HS-5 (cell line): ENCODE measurements around the gene DAAM1.

Experiments
- DNase-seq: peaks from one replicate; pipeline ENCODE4 v3.0.0-alpha.2; 2012; ENCODE audit warnings: low read depth

The DAAM1 gene

GRCh38 chr14:59292028-59292427 is 103.6 kb downstream of the DAAM1 start:
- no peak for DNase-seq

- no peak for DNase-seq
Observed at GRCh38 chr14:59292921-59293534, 104.6 kb downstream of the DAAM1 start.

DNA sequence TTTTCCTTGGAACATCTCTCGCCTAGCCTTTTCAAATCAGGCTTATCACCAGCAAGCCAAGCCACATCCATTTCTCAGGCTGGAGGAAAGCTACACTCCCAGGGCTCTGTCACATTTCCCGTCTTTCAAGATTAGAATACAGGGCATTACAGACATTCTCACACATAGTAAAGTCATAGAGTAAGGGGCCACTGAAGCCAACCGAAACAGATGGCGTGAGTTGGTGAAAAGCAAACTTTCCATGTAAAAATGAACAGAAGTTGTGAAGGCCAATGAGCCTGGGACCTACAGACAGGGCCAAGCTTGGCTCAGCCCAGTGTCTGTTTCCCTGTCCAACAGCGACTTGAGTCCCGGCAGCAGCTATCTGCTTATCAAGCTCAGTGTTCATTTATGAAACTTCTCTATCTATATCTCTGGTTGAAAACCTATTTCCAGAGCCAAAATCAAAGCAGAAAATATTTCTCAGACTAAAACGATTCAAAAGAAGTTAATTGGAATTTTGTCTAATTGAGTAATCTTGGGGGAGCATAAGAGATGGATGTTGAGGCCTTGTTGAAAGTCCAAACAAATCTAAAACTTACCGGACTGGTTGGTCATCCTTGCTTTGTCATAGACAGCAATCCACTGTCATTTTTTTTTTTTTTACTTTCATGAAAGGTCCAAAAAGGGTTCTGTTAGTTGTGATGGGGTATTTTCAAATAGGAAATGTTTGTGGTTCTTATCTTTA is 105.6 kb downstream of the DAAM1 start:
- DNase-seq: no peak

DNA sequence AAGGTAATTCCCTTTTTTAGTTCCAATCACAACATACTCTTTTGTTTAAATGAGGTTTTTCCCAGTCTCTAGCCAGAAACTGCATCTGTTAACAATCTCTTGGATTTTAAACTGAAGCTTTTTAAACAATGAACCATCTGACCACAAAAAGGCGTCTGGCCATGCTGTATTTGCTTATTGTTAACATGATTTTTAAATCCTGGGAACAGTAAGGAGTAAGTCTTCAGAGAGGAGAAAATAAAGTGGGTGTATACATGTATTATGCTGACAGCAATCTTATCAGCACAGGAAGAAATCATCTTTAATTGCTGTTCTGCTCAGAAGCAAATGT is 106.2 kb downstream of the DAAM1 start:
- DNase-seq: no peak

- no peak for DNase-seq
Observed at GRCh38 chr14:59295951-59296350, 107.5 kb downstream of the DAAM1 start.

DNA sequence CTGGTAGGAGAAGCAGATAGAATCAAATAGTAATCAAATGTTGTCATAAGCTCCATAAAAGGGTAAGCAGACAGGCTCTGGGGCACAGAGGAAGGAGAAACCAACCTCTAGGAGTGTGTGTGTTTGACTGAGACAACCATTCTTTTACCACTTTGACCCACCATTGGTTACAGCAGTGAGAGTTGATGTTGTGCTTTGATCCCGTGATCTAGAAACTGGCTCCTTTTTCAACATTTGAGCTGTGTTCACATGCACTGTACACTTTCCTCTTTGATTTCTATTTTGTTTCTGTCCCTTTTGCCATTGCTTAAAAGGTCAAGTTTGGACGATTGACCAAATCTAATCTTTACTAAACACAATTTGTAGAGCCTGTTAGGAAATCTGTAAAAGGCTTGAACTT is 108.0 kb downstream of the DAAM1 start:
- no peak for DNase-seq

DNA sequence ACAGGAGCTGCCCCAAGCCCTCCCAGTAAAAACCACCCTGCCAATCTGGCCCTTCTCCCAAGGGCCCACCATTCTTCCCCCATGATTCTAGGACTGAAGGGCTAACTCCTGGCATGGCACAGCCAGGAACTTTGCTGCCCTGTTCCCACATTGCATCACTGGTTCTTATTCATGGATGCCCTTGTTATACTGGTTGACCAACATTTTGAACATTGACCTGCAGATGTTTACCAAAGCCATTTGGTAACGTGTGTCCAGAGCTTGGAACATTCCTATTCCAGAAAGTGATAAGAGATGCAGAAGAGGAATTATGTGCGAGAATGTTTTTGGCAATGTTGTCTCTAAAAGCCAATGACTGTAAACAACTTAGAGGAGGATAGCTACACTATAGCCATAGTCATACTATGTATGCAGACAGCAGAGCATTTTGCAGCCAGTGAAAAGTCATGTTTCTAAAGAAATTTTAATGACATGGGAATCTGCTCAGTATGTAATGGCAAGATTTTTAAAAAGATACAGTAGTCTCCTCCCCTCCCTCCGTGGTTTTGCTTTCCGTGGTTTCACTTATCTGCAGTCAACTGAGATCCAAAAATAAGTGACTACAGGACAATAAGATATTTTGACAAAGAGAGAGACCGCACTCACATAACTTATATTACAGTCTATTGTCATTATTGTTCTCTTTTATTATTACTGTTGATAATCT is 108.8 kb downstream of the DAAM1 start:
- DNase-seq: no peak

DNA sequence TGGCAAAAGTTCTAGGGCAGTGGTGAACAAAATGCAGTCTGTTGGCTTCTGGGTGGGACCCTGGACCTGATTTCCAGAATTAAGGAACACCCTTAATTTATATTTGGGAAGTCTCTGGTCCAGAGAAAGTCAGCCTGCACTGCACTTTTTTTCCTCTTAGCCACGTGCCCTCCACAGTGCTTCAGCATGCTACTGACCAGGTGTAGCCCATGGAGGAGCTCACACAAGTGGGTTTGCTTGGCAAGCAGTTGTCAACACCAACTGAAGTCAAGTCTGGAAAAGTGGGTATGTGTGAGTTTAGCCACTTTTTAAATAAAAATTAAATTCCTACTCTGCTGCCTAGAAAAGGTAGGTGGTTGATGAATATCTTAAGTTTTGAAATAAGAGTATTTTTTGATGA is 111.3 kb downstream of the DAAM1 start:
- DNase-seq: no peak

DNA sequence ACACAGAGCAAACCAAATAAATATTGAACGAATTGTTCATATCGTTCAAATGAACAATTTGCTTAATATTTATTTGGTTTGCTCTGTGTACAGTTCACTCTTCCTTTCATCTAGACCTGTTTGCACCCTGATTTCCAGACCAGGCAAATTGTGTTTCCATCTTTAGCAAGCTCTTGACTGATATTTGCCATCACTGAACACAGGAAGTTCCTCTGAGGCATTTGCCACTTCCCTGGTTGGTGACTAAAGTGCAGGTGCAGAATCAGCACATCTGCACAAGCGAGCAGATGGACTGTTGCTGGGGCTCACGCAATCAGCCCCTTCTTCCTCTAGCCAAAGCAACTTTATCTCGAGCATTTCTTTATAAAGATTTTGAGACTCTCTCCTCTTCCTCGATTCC is 112.9 kb downstream of the DAAM1 start:
- no peak for DNase-seq

DNA sequence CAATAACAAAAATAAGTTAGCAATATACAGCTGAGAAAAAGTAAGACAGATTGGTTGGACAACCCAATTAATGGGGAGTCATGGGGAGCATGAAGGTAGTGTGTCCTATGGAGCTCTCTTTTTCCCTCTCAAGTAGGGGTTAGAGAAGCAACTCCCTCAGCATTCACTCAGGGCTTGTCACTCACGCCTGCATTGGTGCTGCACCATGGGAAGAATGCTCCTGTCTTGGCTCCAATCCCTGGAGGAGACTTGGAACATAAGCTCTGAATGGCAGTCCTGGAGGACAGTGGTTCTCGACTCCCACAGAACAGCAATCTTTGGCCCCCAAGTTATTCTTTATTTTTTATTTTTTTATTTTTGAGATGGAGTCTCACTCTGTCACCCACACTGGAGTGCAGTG is 113.8 kb downstream of the DAAM1 start:
- DNase-seq: no peak

- no peak for DNase-seq
Observed at GRCh38 chr14:59303216-59303615, 114.7 kb downstream of the DAAM1 start.

DNA sequence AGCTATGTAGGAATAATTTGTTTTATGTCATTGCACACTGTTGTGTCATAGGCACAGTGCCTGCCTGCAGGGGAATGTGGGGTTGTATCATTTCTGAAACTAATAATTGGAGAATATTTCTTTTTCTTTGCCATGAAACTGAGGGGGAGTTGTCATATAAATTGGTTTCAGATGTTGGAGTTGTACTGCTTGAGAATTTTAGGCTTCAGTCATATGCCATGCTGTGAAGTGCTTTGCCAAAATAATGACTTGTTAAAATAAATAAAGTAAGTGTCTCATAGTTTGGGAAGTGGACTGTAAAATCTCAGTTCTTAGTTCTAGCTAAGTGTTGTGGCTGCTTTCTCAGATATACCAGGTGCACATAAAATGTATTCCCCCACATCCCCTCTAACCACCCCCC is 116.8 kb downstream of the DAAM1 start:
- DNase-seq: no peak

DNA sequence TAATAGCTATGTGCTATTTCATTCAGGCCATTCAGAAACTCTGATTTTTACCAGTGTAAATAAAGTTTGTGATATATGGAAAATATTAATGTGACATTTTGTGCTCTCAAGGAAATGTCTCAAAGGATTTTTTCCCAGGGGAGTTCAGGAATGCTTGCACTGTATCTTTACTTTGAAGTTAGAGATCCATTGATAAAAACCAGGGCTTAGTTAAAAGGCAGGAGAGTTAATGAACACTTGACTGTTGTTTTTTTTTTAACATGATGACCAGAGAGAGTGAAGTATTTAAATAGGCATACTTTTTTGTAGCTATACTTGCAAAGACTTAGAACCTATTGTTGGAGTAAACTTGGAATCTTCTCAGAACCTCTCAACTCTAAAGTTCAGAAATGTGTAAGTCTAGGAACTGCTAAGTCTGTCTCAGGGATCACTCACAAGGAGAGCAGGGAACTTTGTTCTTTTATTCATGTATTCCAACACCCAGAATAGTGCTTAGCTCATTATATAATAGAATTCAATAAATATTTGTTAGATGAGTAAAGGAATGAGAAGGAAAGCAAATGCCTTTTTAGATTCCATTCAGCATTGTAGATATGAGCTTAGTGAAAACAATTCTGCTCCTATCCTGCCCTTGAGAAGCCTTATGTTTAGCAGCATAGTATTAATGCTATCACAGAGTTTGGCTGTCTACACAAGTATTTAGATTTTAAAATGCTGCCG is 117.5 kb downstream of the DAAM1 start:
- no peak for DNase-seq

GRCh38 chr14:59306775-59307174 is 118.3 kb downstream of the DAAM1 start:
- DNase-seq: peak; percentile 53

DNA sequence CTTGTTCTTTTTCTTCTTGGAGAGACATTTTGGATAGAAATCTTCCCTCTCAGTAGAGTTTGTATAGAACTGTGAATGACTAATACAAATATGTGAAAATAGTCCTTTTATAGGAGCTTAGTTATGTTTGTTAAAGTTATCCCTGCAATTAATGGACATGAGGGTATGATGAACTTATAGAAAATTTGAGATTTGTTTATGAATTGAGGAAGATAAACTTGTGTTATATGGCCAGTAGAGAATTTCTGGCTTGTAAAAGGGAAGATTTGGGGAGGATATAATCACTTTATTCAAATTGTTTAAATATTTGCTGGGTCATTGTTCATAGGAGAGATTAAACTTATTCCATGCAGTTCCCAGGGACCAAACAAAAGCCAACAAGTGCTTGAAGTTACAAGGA is 119.6 kb downstream of the DAAM1 start:
- DNase-seq: no peak

GRCh38 chr14:59308673-59309072 is 120.2 kb downstream of the DAAM1 start:
- no peak for DNase-seq

DNA sequence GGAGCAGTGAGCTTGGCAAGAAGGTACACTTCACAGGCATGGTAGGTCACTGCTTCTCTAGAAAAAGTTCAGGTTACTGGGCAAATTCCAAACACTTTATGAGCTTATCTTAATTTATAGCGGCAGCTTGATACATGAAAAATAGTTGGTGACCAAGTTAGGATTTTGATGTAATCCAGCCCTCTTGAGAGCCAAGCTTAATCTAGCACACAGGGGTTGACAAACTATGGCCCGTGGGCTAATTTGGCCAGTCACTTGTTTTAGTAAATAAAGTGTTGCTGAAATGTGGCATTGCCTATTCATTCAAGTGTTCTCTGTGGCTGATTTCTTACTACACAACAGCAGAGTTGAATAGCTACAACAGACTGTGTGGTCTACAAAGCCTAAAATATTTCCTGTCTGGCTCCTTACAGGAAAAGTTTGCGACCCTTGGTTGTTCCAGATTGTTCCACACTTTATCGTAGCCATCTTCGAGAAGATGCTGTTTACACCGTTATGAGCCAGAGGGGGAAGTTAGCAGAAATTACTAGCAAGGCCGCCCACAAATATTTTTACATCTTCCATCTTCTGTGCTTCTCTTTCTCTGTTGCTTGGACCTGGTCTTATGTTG is 120.9 kb downstream of the DAAM1 start:
- no peak for DNase-seq

DNA sequence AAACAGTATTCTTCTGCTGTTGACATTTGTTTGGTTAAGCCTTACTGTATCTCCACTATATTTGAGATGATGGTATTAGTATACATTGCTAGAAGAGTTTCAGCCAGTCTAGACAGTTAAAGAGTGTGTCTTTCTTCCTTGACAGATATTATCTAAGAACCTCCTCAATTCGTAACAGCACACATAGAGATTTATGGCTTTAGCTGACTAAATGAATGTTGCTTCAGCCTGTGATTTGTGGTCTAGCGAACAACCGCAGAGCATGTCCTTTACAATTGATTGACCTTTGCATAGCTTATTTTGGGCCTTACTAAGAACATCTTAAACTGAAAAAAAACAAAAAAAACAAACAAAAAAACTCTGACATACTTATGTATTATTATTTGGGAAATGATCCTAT is 122.2 kb downstream of the DAAM1 start:
- no peak for DNase-seq

DNA sequence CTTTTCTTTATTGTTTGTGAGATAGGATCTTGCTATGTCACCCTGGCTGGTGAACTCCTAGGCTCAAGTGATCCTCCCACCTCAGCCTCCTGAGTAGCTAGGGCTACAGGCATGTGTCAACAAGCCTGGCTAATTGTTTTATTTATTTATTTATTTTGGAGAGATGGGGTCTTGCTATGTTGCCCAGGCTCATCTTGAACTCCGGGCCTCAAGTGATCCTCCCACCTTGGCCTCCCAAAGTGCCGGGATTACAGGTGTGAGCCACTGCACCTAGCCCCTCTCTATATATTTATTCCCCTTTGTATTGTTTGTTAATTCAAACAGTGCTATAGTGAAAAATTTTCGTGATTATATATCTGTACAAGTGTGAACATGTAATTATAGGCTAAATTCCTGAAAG is 123.3 kb downstream of the DAAM1 start:
- no peak for DNase-seq

GRCh38 chr14:59313144-59313651 is 124.7 kb downstream of the DAAM1 start:
- no peak for DNase-seq

DNA sequence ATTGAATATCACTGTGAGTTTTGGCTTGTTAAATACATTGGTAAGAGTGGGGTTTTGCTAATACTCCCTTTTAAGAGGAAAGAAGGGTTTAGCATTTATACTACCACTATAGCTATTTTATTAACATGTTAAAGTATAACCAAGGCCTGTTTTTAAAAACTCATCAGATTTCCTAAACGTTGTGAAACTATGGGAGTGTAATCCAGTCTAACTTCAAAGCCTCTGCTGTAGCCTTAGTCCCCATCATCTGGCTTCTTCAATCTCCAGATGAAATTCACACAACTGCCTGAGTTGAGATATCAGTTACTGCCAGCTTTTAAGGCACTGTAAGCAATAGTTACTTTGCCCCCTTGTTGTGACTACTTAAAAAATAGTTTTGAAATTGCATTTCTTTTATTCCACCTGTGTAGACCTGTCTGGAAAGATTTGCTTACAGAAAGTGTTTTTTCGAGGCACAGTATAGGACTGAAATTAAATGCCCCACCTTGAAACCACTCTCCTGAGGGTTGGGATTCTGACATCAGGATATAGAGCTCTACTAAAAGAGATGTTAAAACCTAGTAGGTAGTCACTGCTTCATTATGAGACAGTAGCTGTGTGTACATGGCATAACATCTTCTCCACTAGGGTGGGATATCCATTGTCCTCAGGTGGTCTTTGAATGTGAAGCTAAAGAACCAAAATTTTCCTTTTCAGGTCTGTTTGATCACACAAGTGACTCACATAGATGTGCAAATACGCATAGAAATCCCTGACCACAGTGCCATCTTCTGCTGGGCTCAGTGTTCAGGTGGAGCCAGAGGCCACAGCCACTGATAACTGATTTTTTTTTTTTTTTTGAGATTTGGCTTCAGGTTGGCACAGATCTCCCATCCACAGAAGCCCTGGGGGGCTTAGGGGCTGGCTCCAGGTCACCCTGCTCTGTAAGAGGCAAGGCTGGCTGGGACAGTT is 125.5 kb downstream of the DAAM1 start:
- DNase-seq: no peak
